Colon (tissue), 2 donors: ENCODE measurements around the gene GALNTL6.

Source experiments
- FAIRE-seq: peaks from 2 replicates; lab custom pipeline; 2012; peaks lifted over from hg19 to GRCh38; lab: Jason Lieb, UNC
- donor health status: control.
- donor health status: control.

Gene GALNTL6

GRCh38 chr4:172207886-172208285 lies 394.7 kb downstream of the GALNTL6 start:
- FAIRE-seq = no peak

- FAIRE-seq = no peak
Observed at GRCh38 chr4:172220679-172221078, 407.5 kb downstream of the GALNTL6 start.

DNA sequence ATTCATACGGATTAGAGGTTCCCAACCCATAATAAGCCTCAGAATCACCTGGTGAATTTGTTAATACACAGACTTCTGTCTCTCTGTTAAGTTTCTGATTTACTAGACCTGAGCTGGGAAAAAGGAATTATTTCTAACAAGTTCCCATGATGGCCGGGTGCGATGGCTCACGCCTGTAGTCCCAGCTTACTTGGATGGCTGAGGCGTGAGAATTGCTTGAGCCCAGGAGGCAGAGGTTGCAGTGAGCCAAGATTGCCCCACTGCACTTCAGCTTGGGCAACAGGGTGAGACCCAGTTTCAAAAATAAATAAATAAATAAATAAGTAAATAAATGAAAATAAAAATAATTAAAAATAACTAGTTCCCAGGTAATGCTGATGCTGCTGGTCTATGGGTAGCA lies 412.3 kb downstream of the GALNTL6 start:
- FAIRE-seq = no peak

DNA sequence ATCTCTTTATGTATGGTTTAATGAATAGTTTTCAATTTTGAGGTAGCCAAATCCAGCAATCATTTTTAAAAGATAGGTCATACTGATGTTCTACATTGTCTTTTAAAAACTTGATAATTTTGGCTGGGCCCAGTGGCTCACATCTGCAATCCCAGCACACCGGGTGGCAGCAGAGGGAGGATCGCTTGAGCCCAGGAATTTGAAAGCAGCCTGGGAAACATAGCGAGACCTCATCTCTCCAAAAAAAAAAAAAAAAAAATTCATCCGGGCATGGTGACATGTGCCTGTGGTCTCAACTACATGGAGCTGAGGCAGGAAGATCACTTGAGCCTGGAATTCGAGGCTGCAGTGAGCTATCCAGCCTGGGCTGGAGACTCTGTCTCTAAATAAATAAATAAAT lies 419.8 kb downstream of the GALNTL6 start:
- no peak for FAIRE-seq

- no peak for FAIRE-seq
Observed at GRCh38 chr4:172243551-172243950, 430.3 kb downstream of the GALNTL6 start.

- FAIRE-seq = no peak
Observed at GRCh38 chr4:172245516-172245915, 432.3 kb downstream of the GALNTL6 start.

GRCh38 chr4:172253409-172253808 lies 440.2 kb downstream of the GALNTL6 start:
- FAIRE-seq = no peak

DNA sequence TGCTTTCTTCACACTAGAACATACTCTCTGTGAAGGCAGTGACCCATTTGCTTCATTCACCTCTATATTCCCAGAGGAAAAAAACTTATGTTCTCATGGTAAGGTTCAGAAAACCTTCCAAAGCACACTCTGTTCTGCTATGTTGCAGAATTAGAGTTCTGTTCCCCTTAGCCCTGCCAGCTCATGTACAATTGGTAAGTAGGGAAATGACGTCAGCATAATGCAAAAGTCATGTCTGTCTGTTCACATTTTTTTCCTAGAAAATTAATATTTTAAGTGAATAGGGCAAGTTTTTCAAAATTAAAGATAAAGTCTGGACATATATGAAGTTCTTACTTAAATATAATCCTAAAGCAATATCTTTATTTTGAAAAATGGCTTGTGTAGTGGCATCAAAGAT lies 443.6 kb downstream of the GALNTL6 start:
- no peak for FAIRE-seq

GRCh38 chr4:172270397-172270796 lies 457.2 kb downstream of the GALNTL6 start:
- FAIRE-seq = no peak

DNA sequence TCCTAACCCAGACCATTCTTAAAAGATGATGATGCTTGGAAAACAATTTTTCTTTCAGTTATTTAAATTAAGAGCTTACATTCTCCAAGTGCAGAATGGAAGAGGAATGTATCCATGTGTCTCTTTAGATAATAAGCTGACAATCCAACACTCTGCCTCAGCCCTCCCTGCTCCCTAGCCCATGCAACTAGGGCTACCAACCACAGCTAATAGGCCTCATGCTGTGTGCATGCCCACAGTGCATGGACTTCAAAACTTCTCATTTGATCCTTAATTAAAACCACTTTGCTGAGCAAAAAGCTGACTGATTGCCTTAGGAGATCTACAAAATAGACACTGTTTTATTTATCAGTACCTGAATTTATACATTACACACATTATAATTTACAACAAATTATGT lies 473.9 kb downstream of the GALNTL6 start:
- no peak for FAIRE-seq

DNA sequence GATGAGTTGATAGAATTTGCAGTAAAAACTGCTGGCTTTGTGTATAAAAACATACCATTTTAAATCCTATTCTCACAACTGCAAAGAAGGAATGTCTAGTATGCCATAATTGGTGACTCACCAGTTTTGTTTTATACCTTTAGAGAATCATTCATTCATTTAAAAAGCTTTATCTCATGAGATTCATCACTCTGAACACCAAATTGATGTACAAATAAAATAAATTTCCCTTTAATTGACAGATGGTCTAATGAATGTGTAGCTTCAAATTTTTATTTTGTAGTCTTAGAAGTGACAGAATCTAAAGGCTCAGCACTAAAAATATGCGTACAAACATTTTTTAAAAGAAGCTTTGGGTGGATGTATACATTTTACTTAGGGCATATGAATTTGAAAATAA lies 492.5 kb downstream of the GALNTL6 start:
- FAIRE-seq = no peak

DNA sequence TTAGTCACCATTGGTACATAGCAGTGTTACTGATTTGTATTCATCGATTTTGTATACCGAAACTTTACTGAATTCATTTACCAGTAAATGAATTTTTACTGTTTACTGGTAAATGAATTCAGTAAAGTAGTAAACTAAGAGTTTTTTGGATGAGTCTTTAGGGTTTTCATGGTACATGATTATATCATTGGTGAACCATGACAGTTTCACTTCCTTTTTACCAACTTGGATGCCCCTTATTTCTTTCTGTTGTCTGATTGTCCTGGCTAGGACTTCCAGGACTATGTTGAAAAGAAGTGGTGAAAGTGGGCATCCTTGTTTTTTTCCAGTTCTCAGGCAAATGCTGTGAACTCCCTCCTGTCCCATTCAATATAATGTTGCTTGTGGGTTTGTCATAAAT lies 494.9 kb downstream of the GALNTL6 start:
- no peak for FAIRE-seq

- no peak for FAIRE-seq
Observed at GRCh38 chr4:172311682-172312081, 498.5 kb downstream of the GALNTL6 start.

- FAIRE-seq = no peak
Observed at GRCh38 chr4:172323288-172323687, 510.1 kb downstream of the GALNTL6 start.

- no peak for FAIRE-seq
Observed at GRCh38 chr4:172344308-172344938, 531.2 kb downstream of the GALNTL6 start.

DNA sequence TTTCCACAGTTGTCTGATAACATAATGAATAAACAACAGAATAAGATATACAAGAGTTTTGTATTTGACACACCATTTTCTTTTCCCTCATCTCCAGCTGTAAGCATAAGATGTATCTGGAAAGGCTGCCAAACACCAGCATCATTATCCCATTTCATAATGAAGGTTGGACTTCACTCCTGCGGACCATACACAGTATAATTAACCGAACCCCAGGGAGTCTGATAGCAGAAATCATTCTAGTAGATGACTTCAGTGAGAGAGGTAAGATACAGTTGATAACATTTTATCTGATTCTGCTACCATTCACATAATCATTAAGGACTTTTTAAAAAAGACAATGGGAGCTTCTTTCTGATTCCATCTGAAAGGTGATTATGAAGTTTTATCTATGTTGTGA lies 535.2 kb downstream of the GALNTL6 start:
- no peak for FAIRE-seq

GRCh38 chr4:172352356-172352755 lies 539.2 kb downstream of the GALNTL6 start:
- no peak for FAIRE-seq

GRCh38 chr4:172356016-172356415 lies 542.8 kb downstream of the GALNTL6 start:
- no peak for FAIRE-seq

DNA sequence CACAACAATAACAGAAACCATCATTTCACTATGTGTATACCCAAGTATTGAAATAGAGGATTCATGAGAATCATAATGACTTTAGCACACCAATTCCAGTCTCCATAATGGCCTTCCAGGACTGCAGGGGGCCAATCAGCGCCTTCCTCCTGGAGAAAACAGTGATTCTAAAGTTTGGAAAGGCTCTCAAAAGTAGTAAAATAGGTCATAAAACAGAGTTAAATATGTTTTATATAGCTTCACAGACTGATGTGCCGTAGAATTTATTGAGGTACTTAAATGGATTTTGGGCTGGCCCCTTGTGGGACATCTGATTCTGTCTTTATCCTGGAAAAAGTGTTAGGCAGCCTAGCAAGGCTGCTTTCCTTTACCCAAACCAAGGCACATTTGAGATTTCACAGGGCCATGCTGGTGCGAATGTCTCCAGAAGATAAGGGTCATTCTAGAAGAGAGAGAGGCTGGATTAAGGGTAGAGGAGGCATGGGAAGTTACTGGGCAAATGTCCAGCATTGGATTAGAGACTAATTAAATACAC lies 543.9 kb downstream of the GALNTL6 start:
- FAIRE-seq = no peak

GRCh38 chr4:172362569-172362968 lies 549.4 kb downstream of the GALNTL6 start:
- FAIRE-seq = no peak

- FAIRE-seq = no peak
Observed at GRCh38 chr4:172369471-172369959, 556.3 kb downstream of the GALNTL6 start.

GRCh38 chr4:172377486-172378140 lies 564.4 kb downstream of the GALNTL6 start:
- FAIRE-seq = no peak

GRCh38 chr4:172379834-172380233 lies 566.6 kb downstream of the GALNTL6 start:
- FAIRE-seq = no peak

DNA sequence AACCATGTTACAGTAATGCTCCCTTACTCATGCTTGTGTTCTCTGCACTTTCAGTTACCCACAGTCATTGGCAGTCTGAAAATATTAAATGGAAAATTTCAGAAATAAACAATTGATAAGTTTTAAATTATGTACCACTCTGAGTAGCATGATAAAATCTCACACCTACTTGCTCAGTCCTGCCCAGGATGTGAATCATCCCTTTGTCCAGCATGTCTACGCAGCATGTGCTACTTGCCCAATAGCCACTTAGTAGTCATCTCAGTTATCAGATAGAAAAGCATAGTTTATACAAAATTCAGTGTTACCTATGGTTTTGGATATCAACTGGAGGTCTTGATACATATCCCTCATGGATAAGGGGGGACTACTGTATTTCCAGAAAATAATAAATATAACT lies 577.1 kb downstream of the GALNTL6 start:
- FAIRE-seq = no peak
